K562 (cell line): ENCODE results near the gene GIMAP8. TPM values are rescaled to one million over a fixed set of nuclear protein-coding genes. Genes with fewer than 3 reads are reported as not detected.
A peak's percentile ranks its signal among the peaks of the same experiment; 100 is the strongest.

ENCODE experiments used
- CHAMP1 ChIP-seq: fragments of 450-650 bp; IDR thresholded peaks from 2 replicates; pipeline ENCODE4 v1.6.1; 2016; ENCODE audit warnings: mild to moderate bottlenecking
- CREB3L1 ChIP-seq: fragments of 450-650 bp; IDR thresholded peaks from 2 replicates; pipeline ENCODE4 v1.6.1; 2014; ENCODE audit warnings: low read depth, mild to moderate bottlenecking, moderate library complexity, borderline replicate concordance
- FOXO4 ChIP-seq: fragments of 450-650 bp; formaldehyde crosslinking; IDR thresholded peaks from 2 replicates; pipeline ENCODE4 v1.4.0; 2020; ENCODE audit warnings: mild to moderate bottlenecking, moderate library complexity
- MBD2 ChIP-seq: sonication (generic); IDR thresholded peaks from 2 replicates; pipeline ENCODE4 v1.6.1; 2016; ENCODE audit warnings: low read depth, borderline replicate concordance
- NCOA6 ChIP-seq: fragments of 450-650 bp; IDR thresholded peaks from 2 replicates; pipeline ENCODE4 v1.6.1; 2017; ENCODE audit warnings: mild to moderate bottlenecking
- RHOXF2B ChIP-seq: fragments of 250-450 bp; sonication (Bioruptor Pico); conservative IDR thresholded peaks from 2 replicates; pipeline ENCODE4 v1.5.1; 2021
- THRAP3 ChIP-seq: fragments of 450-650 bp; IDR thresholded peaks from 2 replicates; pipeline ENCODE4 v1.6.1; 2016; ENCODE audit warnings: mild to moderate bottlenecking, inconsistent platforms, borderline replicate concordance
- USF2 ChIP-seq: sonication (generic); formaldehyde crosslinking; IDR thresholded peaks from 2 replicates; pipeline ENCODE4 v1.5.0; 2020; ENCODE audit warnings: missing genetic modification reagents
- ZBTB33 ChIP-seq: sonication (generic); formaldehyde crosslinking; IDR thresholded peaks from 2 replicates; pipeline ENCODE4 v1.8.1; 2023; ENCODE audit warnings: mild to moderate bottlenecking, missing genetic modification reagents
- ZFP91 ChIP-seq: sonication (generic); formaldehyde crosslinking; IDR thresholded peaks from 2 replicates; pipeline ENCODE4 v1.8.0; 2022; ENCODE audit warnings: mild to moderate bottlenecking, missing genetic modification reagents
- ZNF274 ChIP-seq: IDR thresholded peaks from 2 replicates; pipeline ENCODE4 v1.6.1; 2011; ENCODE audit warnings: low read depth, mild to moderate bottlenecking, low read length, moderate library complexity, borderline replicate concordance
- ZNF395 ChIP-seq: fragments of 200-800 bp; sonication (Bioruptor generic); IDR thresholded peaks from 2 replicates; pipeline ENCODE4 v1.6.1; 2017; ENCODE audit warnings: missing genetic modification characterization, missing compliant biosample characterization
- ZNF79 ChIP-seq: fragments of 250-450 bp; sonication (Bioruptor Pico); IDR thresholded peaks from 2 replicates; pipeline ENCODE4 v1.4.0; 2020; ENCODE audit warnings: low read depth, mild to moderate bottlenecking, moderate library complexity
- polyA plus RNA-seq, 8 experiments: library from polyadenylated mRNA; depleted of rRNA in 4 of 8; stranded (reverse) in 5 of 8; unstranded in 3 of 8; fragments of >200 nt; fragmentation: Nextera tagmentation in 2 of 8; fragmentation: Illumina TruSeq in 1 of 8; extraction: Ambion mirVana in 2 of 8; extraction: Trizol in 1 of 8; gene quantifications; 2 replicates each; pipeline versions ENCODE4 v1.2.1 to v1.2.3, GENCODE V29; 2011 to 2014; ENCODE audit warnings: inconsistent platforms in 1 of 8, missing spikeins in 1 of 8
- total RNA-seq, 7 experiments: library from RNA; depleted of rRNA in 6 of 7; stranded (reverse); fragments of >200 nt in 6 of 7; fragmentation: Illumina TruSeq in 2 of 7; extraction: Trizol in 2 of 7; gene quantifications; 2 replicates each; pipeline versions ENCODE4 v1.2.1 to v1.2.3, GENCODE V29; 2011 to 2021; ENCODE audit warnings: low replicate concordance in 1 of 7

Gene GIMAP8
- total and polyA plus RNA-seq, 9 of the 15 experiments (the other 6 are each of a cell fraction or from before 2014, with no cell fraction given): not detected

GRCh38 chr7:150431839-150432658 is 18.4 kb upstream of the GIMAP8 start (continued):
- TF ChIP-seq CHAMP1 (0 out of 2 replicates have a peak, but pooled peaks have one; percentile 30), ZFP91 (CRISPR knock-in tag) (no peak), FOXO4 (CRISPR knock-in tag) (no peak), ZNF395 (CRISPR knock-in tag) (peak; percentile 95), ZNF274 (no peak), ZNF79 (CRISPR knock-in tag) (no peak), ZBTB33 (no peak), MBD2 (no peak), USF2 (CRISPR knock-in tag) (no peak), THRAP3 (no peak), CREB3L1 (no peak), NCOA6 (no peak), RHOXF2B (0 out of 2 replicates have a peak, but pooled peaks have one; percentile 62)
